H1 (cell line): ENCODE results near the gene AGR3. TPM values are rescaled to one million over a fixed set of nuclear protein-coding genes. Genes with fewer than 3 reads are reported as not detected.

ENCODE experiments used
- CTCF ChIA-PET: fragments of 300-600 bp; sonication (Branson Sonifier 250); formaldehyde crosslinking; loops from one replicate; lab custom pipeline; 2021; ENCODE audit not compliant: partially characterized antibody; lab: Charles Lee
- POLR2A ChIA-PET: fragments of 300-600 bp; sonication (Branson Sonifier 250); formaldehyde crosslinking; loops from one replicate; lab custom pipeline; 2021; ENCODE audit warnings: inconsistent platforms; ENCODE audit not compliant: partially characterized antibody; lab: Charles Lee
- DNase-seq, 2 experiments: peaks; one replicate each; pipeline versions ENCODE4 v3.0.0 to v3.0.0-alpha.2; 2010 to 2022; ENCODE audit warnings: low spot score in 2 of 2, low read depth in 1 of 2, mixed read lengths in 1 of 2
- FAIRE-seq: peaks from 2 replicates; lab custom pipeline; 2011; peaks lifted over from hg19 to GRCh38; lab: Jason Lieb, UNC
- H2AFZ ChIP-seq: 2 replicates; pipeline ENCODE4 v1.8.1; 2012; ENCODE audit warnings: low read length, inconsistent platforms
- H2AK5ac ChIP-seq: 2 replicates; pipeline ENCODE4 v1.6.1; 2013; ENCODE audit warnings: low read depth, low read length
- H2BK120ac ChIP-seq: replicated peaks from 2 replicates; pipeline ENCODE3; 2013; ENCODE audit warnings: low read depth, low read length, inconsistent platforms
- H2BK12ac ChIP-seq: 2 replicates; pipeline ENCODE4 v1.6.1; 2013; ENCODE audit warnings: low read depth, low read length
- H2BK15ac ChIP-seq: 2 replicates; pipeline ENCODE4 v1.6.1; 2013; ENCODE audit warnings: low read length
- H2BK20ac ChIP-seq: 2 replicates; pipeline ENCODE4 v1.6.1; 2013; ENCODE audit warnings: low read length
- H2BK5ac ChIP-seq: 2 replicates; pipeline ENCODE4 v1.6.1; 2013; ENCODE audit warnings: low read depth, low read length
- H3K14ac ChIP-seq: 2 replicates; pipeline ENCODE4 v1.6.1; 2013; ENCODE audit warnings: inconsistent platforms; ENCODE audit not compliant: insufficient read length
- H3K18ac ChIP-seq: 2 replicates; pipeline ENCODE4 v1.6.1; 2013; ENCODE audit warnings: low read length; ENCODE audit errors: extremely low read depth
- H3K23ac ChIP-seq: 2 replicates; pipeline ENCODE4 v1.6.1; 2013; ENCODE audit warnings: inconsistent platforms; ENCODE audit not compliant: insufficient read length
- H3K23me2 ChIP-seq: 2 replicates; pipeline ENCODE4 v1.6.1; 2013; ENCODE audit warnings: low read depth, low read length
- H3K27ac ChIP-seq: 2 replicates; pipeline ENCODE4 v1.6.1; 2011; ENCODE audit warnings: low read depth, low read length, inconsistent platforms
- H3K27me3 ChIP-seq, 4 experiments: replicated peaks in 1 of 4; 1 replicate in 1 of 4; 2 replicates in 3 of 4; pipeline versions ENCODE4 v1.6.1 to v1.8.1; 2011 to 2013; ENCODE audit warnings: low read length in 3 of 4, mild to moderate bottlenecking in 3 of 4, inconsistent platforms in 2 of 4, mixed read lengths in 2 of 4, moderate library complexity in 1 of 4; ENCODE audit not compliant: control insufficient read depth in 3 of 4, insufficient read depth in 3 of 4; ENCODE audit errors: extremely low read depth in 1 of 4
- H3K36me3 ChIP-seq, 4 experiments: 2 replicates each; pipeline versions ENCODE4 v1.6.1 to v1.8.1; 2011 to 2013; ENCODE audit warnings: mild to moderate bottlenecking in 4 of 4, low read length in 3 of 4, moderate library complexity in 2 of 4, control low read depth in 1 of 4, inconsistent platforms in 1 of 4; ENCODE audit not compliant: insufficient read depth in 4 of 4, control insufficient read depth in 2 of 4
- H3K4ac ChIP-seq: replicated peaks from 2 replicates; pipeline ENCODE3; 2013; ENCODE audit warnings: low read length, low read depth, mixed read lengths, inconsistent platforms; ENCODE audit not compliant: insufficient read length
- H3K4me1 ChIP-seq, 4 experiments: replicated peaks in 1 of 4; 1 replicate in 1 of 4; 2 replicates in 3 of 4; pipeline versions ENCODE4 v1.6.1 to v1.8.1; 2011 to 2013; ENCODE audit warnings: low read length in 3 of 4, inconsistent platforms in 2 of 4, mixed read lengths in 1 of 4; ENCODE audit not compliant: insufficient read depth in 4 of 4, control insufficient read depth in 3 of 4
- H3K4me2 ChIP-seq, 2 experiments: 2 replicates each; pipeline versions ENCODE4 v1.6.1 to v1.8.1; 2011 to 2013; ENCODE audit warnings: low read depth in 2 of 2, low read length in 2 of 2, control low read depth in 1 of 2, inconsistent platforms in 1 of 2, mild to moderate bottlenecking in 1 of 2; ENCODE audit not compliant: insufficient read depth in 1 of 2
- H3K4me3 ChIP-seq, 4 experiments: fragments of 200-600, 300-600 bp in 1 of 4; sonication (generic), shearing (Covaris generic), sonication (Bioruptor Twin) in 1 of 4; 2 replicates each; pipeline versions ENCODE4 v1.5.1 to v1.8.1; 2011 to 2016; ENCODE audit warnings: low read length in 4 of 4, low read depth in 3 of 4, control low read depth in 2 of 4, inconsistent platforms in 2 of 4, mild to moderate bottlenecking in 2 of 4, mixed read lengths in 1 of 4, moderate library complexity in 1 of 4; ENCODE audit not compliant: insufficient read depth in 2 of 4; ENCODE audit errors: extremely low read depth in 1 of 4
- H3K56ac ChIP-seq: replicated peaks from 2 replicates; pipeline ENCODE3; 2013; ENCODE audit warnings: low read depth, mild to moderate bottlenecking, mixed read lengths, low read length, inconsistent platforms; ENCODE audit not compliant: insufficient read length
- H3K79me1 ChIP-seq: 2 replicates; pipeline ENCODE4 v1.6.1; 2013; ENCODE audit warnings: low read depth, low read length, control low read depth
- H3K79me2 ChIP-seq, 2 experiments: 2 replicates each; pipeline versions ENCODE4 v1.6.1 to v1.8.1; 2012 to 2013; ENCODE audit warnings: low read length in 2 of 2, mild to moderate bottlenecking in 2 of 2, inconsistent platforms in 1 of 2; ENCODE audit not compliant: insufficient read depth in 2 of 2, control insufficient read depth in 1 of 2
- H3K9ac ChIP-seq, 4 experiments: replicated peaks in 1 of 4; 1 replicate in 1 of 4; 2 replicates in 3 of 4; pipeline versions ENCODE4 v1.6.1 to v1.8.1; 2011 to 2013; ENCODE audit warnings: low read depth in 3 of 4, low read length in 3 of 4, control low read depth in 2 of 4, mild to moderate bottlenecking in 2 of 4, moderate library complexity in 2 of 4, inconsistent platforms in 1 of 4; ENCODE audit errors: extremely low read depth in 1 of 4
- H3K9me3 ChIP-seq, 2 experiments: 2 replicates each; pipeline versions ENCODE4 v1.6.1 to v1.8.1; 2012 to 2013; ENCODE audit warnings: mild to moderate bottlenecking in 2 of 2, moderate library complexity in 2 of 2, control low read depth in 1 of 2, inconsistent platforms in 1 of 2, low read depth in 1 of 2, low read length in 1 of 2, mixed read lengths in 1 of 2; ENCODE audit not compliant: insufficient read depth in 2 of 2
- H4K20me1 ChIP-seq, 2 experiments: replicated peaks in 1 of 2; 2 replicates each; pipeline versions ENCODE3 to v1.8.1; 2011 to 2013; ENCODE audit warnings: inconsistent platforms in 2 of 2, low read length in 2 of 2, mild to moderate bottlenecking in 1 of 2; ENCODE audit not compliant: insufficient read depth in 2 of 2, control insufficient read depth in 1 of 2
- H4K5ac ChIP-seq: 2 replicates; pipeline ENCODE4 v1.6.1; 2013; ENCODE audit warnings: low read length, low read depth, mixed read lengths, inconsistent platforms; ENCODE audit not compliant: insufficient read length
- H4K8ac ChIP-seq: 2 replicates; pipeline ENCODE4 v1.8.0; 2013; ENCODE audit warnings: mild to moderate bottlenecking, moderate library complexity, low read length, inconsistent platforms; ENCODE audit not compliant: insufficient read depth; ENCODE audit errors: extremely low read depth
- H4K91ac ChIP-seq: replicated peaks from 2 replicates; pipeline ENCODE3; 2013; ENCODE audit warnings: low read length, mixed read lengths, inconsistent platforms; ENCODE audit not compliant: insufficient read length
- BCL11A ChIP-seq, 2 experiments: IDR thresholded peaks; one replicate each; pipeline ENCODE4 v1.6.1; 2011; ENCODE audit warnings: low read depth in 2 of 2, low read length in 2 of 2, mild to moderate bottlenecking in 2 of 2
- BRCA1 ChIP-seq: IDR thresholded peaks from 2 replicates; pipeline ENCODE4 v1.6.1; 2012; ENCODE audit warnings: low read depth, low read length, improper control_type of control experiment
- CBX5 ChIP-seq: fragments of 300-800, 300-1000 bp; sonication (generic); IDR thresholded peaks from 2 replicates; pipeline ENCODE4 v1.7.1; 2016; ENCODE audit warnings: antibody characterized with exemption, low read length, low read depth
- CBX8 ChIP-seq: fragments of 300-800, 300-1000 bp; sonication (generic); IDR thresholded peaks from 2 replicates; pipeline ENCODE4 v1.7.1; 2016; ENCODE audit warnings: low read depth, low read length, borderline replicate concordance
- GTF2F1 ChIP-seq: IDR thresholded peaks from 2 replicates; pipeline ENCODE4 v1.6.1; 2012; ENCODE audit warnings: low read depth, low read length, improper control_type of control experiment, borderline replicate concordance
- HDAC2 ChIP-seq, 2 experiments: fragments of 300-600 bp in 1 of 2; sonication (generic) in 1 of 2; IDR thresholded peaks; 2 replicates each; pipeline ENCODE4 v1.6.1; 2011 to 2012; ENCODE audit warnings: low read depth in 2 of 2, low read length in 2 of 2, mild to moderate bottlenecking in 2 of 2, moderate library complexity in 2 of 2, borderline replicate concordance in 1 of 2, inconsistent platforms in 1 of 2
- POLR2A ChIP-seq, 2 experiments: IDR thresholded peaks; 1 replicate in 1 of 2; 2 replicates in 1 of 2; pipeline ENCODE4 v1.6.1; 2011; ENCODE audit warnings: low read depth in 2 of 2, low read length in 2 of 2, mild to moderate bottlenecking in 2 of 2; ENCODE audit errors: control extremely low read depth in 1 of 2
- SP1 ChIP-seq: IDR thresholded peaks from 2 replicates; pipeline ENCODE4 v1.6.1; 2011; ENCODE audit warnings: low read depth, low read length
- SP2 ChIP-seq: IDR thresholded peaks from 2 replicates; pipeline ENCODE4 v1.6.1; 2012; ENCODE audit warnings: mild to moderate bottlenecking, low read length, inconsistent platforms
- SUZ12 ChIP-seq: fragments of 200-600 bp; sonication (generic); IDR thresholded peaks from 2 replicates; pipeline ENCODE4 v1.6.1; 2012; ENCODE audit warnings: mild to moderate bottlenecking, inconsistent platforms, low read length, moderate library complexity, mixed read lengths
- TEAD4 ChIP-seq: IDR thresholded peaks from 2 replicates; pipeline ENCODE4 v1.6.1; 2012; ENCODE audit warnings: low read depth, low read length, inconsistent platforms, mixed read lengths
- YY1 ChIP-seq: IDR thresholded peaks from 2 replicates; pipeline ENCODE4 v1.6.1; 2011; ENCODE audit warnings: low read depth, mild to moderate bottlenecking, low read length
- ZNF274 ChIP-seq: IDR thresholded peaks from 2 replicates; pipeline ENCODE4 v1.7.0; 2012; ENCODE audit warnings: low read length, borderline replicate concordance; ENCODE audit errors: extremely low read depth
- WGBS, 2 experiments: shearing (Covaris generic) in 1 of 2; methylation state at CpG; one replicate each; pipeline versions ENCODE4 v1.1.6 to v1.1.7; 2013 to 2015; ENCODE audit warnings: low lambda C conversion rate in 2 of 2, mixed read lengths in 2 of 2, inconsistent platforms in 1 of 2, low coverage in 1 of 2, missing lambda C conversion rate in 1 of 2; ENCODE audit not compliant: insufficient replicate concordance in 2 of 2, insufficient coverage in 1 of 2, insufficient read length in 1 of 2; ENCODE audit errors: extremely low coverage in 1 of 2, missing lambda C conversion rate in 1 of 2; 5-methylcytosine and 5-hydroxymethylcytosine counted together
- polyA plus RNA-seq, 7 experiments: library from polyadenylated mRNA; depleted of rRNA in 3 of 7; stranded (reverse) in 5 of 7; unstranded in 2 of 7; fragments of >200 nt in 5 of 7; fragments of 200-250 nt in 2 of 7; gene quantifications; 1 replicate in 5 of 7; 2 replicates in 1 of 7; 4 replicates in 1 of 7; pipeline versions ENCODE4 v1.2.1 to v1.2.3, GENCODE V29; 2011 to 2013; ENCODE audit warnings: missing spikeins in 2 of 7, mixed read lengths in 2 of 7
- total RNA-seq: library from RNA; stranded (reverse); fragmentation: NEBNext Ultra II Directional; extraction: Animal tissue kit (Norgen Biotek cat#: 25700); gene quantifications from 2 replicates; pipeline ENCODE4 v1.2.1, GENCODE V29; 2021

AGR3 gene
- total and polyA plus RNA-seq, 2 of the 8 experiments (the other 6 are each of a cell fraction or from before 2014, with no cell fraction given): not detected

- no peaks in the 10 kb centered on the region for H3K27me3 ChIP-seq
- H3K36me3 ChIP-seq: no peaks in the 10 kb centered on the region
- H3K56ac ChIP-seq: no peak overlapping the region
- no peak overlapping the region for H2BK5ac ChIP-seq
- H4K5ac ChIP-seq: no peak overlapping the region
- WGBS, 2 experiments: 88% methylated on average over 1 of the region's 1 CpG; no CpG with 5 or more reads in 1 of the 2 experiments
- no peak overlapping the region for H3K18ac ChIP-seq
- H3K4ac ChIP-seq: no peak overlapping the region
- H4K20me1 ChIP-seq: no peaks in the 10 kb centered on the region
- no peaks in the 10 kb centered on the region for H3K79me2 ChIP-seq
- no peak overlapping the region for H2BK20ac ChIP-seq
- H3K4me2 ChIP-seq: no peak overlapping the region
- H3K23ac ChIP-seq: no peak overlapping the region
- H3K9ac ChIP-seq: no peak overlapping the region
- H3K14ac ChIP-seq: no peak overlapping the region
- no peak overlapping the region for H3K4me3 ChIP-seq
- no peak overlapping the region for H4K91ac ChIP-seq
- no peak overlapping the region for H2BK120ac ChIP-seq
- H3K23me2 ChIP-seq: no peaks in the 10 kb centered on the region
- no peak overlapping the region for H2BK12ac ChIP-seq
- H2BK15ac ChIP-seq: no peak overlapping the region
- H3K9me3 ChIP-seq: no peaks in the 10 kb centered on the region
- no peak overlapping the region for H3K27ac ChIP-seq
- DNase-seq: no peak
- POLR2A ChIA-PET: no interaction called here
- FAIRE-seq: no peak
- H2AFZ ChIP-seq: no peak overlapping the region
- CTCF ChIA-PET: interaction anchor here (0.8 to 4.5 kb wide), 18 partner anchors 8 to 640 kb away, joined by 3 to 52 read pairs (median 4); partner anchors contain the start of gene AGR3
- H4K8ac ChIP-seq: no peak overlapping the region
- H3K4me1 ChIP-seq: no peaks in the 10 kb centered on the region
- no peaks in the 10 kb centered on the region for H3K79me1 ChIP-seq
- no peak overlapping the region for H2AK5ac ChIP-seq
- TF ChIP-seq CBX5 (no peak), CBX8 (no peak), HDAC2 (IDR thresholded peaks at IDR 0.05; ENCODE audit: borderline replicate concordance in 1 of 2, low read depth in 2 of 2, low read length in 2 of 2) (no peak), YY1 (no peak), TEAD4 (no peak), SP2 (no peak), SP1 (no peak), ZNF274 (no peak), SUZ12 (no peak), BCL11A (IDR thresholded peaks at IDR 0.05; ENCODE audit: low read depth in 2 of 2, low read length in 2 of 2) (no peak), BRCA1 (no peak), POLR2A (IDR thresholded peaks at IDR 0.05; ENCODE audit: control extremely low read depth in 1 of 2, low read depth in 2 of 2, low read length in 2 of 2) (no peak), GTF2F1 (no peak)
Observed at GRCh38 chr7:16891874-16892643, 10.3 kb upstream of the AGR3 start.
